Measurements from ENCODE around the gene FHL3. TPM values are rescaled to one million over a fixed set of nuclear protein-coding genes. Genes with fewer than 3 reads are reported as not detected.
A peak's percentile ranks its signal among the peaks of the same experiment; 100 is the strongest.

The FHL3 gene
- total and polyA plus RNA-seq, 2 of the 4 experiments (the other 2 are of a cell fraction) = 11.5 to 27.1 TPM

- Histone ChIP-seq H4K20me1 (ENCODE audit: insufficient read depth, low read length) (peaks cover 14% of the 10 kb centered on the region; the same call in 1 of the 2 replicates), H3K14ac (replicated peaks; ENCODE audit: low read depth, low read length) (peak overlapping the region; percentile 86), H3K18ac (ENCODE audit: low read depth, low read length) (peak overlapping the region; percentile 68), H3K27ac (ENCODE audit: insufficient read depth, low read length) (peak overlapping the region; percentile 89), H3K4ac (ENCODE audit: low read depth, low read length) (peak overlapping the region; percentile 98), H3K4me2 (ENCODE audit: low read depth, low read length) (peak overlapping the region; percentile 40), H3K56ac (ENCODE audit: extremely low read depth, insufficient read depth, low read length) (peak overlapping the region; percentile 93), H3K4me3 (ENCODE audit: insufficient read depth, low read depth, low read length) (no peak overlapping the region), H2BK5ac (ENCODE audit: low read depth, low read length, poor library complexity, severe bottlenecking) (peak overlapping the region; percentile 91), H3K27me3 (ENCODE audit: control insufficient read depth, insufficient read depth, low read length) (no peaks in the 10 kb centered on the region), H2AK5ac (ENCODE audit: low read depth, low read length) (peak overlapping the region; percentile 99), H3K9me3 (ENCODE audit: control insufficient read depth, insufficient read depth, low read length) (no peaks in the 10 kb centered on the region), H4K91ac (ENCODE audit: insufficient read depth, low read depth, low read length) (peak overlapping the region; percentile 99), H2BK20ac (ENCODE audit: low read depth, low read length) (peak overlapping the region; percentile 81), H3K4me1 (ENCODE audit: control insufficient read depth, insufficient read depth, low read length) (peaks cover 43% of the 10 kb centered on the region), H2AK9ac (replicated peaks; ENCODE audit: low read depth, low read length, poor library complexity) (peak overlapping the region; percentile 97), H3K9me1 (ENCODE audit: insufficient read depth, low read length) (peaks cover 30% of the 10 kb centered on the region), H3K23ac (ENCODE audit: low read depth, low read length) (peak overlapping the region; percentile 91), H4K8ac (ENCODE audit: low read depth in 2 of 2, low read length in 2 of 2) (peak overlapping the region; percentile 90 to 98), H3K9ac (ENCODE audit: low read depth, low read length) (peak overlapping the region; percentile 56), H3K36me3 (ENCODE audit: control insufficient read depth, insufficient read depth, low read length) (peaks cover 31% of the 10 kb centered on the region), H2BK120ac (ENCODE audit: low read depth, low read length) (peak overlapping the region; percentile 92), H2BK15ac (ENCODE audit: low read depth, low read length) (peak overlapping the region; percentile 99), H2AFZ (replicated peaks; ENCODE audit: low read length, poor library complexity) (peak overlapping the region; percentile 89), H4K5ac (ENCODE audit: low read depth, low read length) (peak overlapping the region; percentile 46), H3K79me1 (ENCODE audit: low read depth in 1 of 2, low read length in 2 of 2) (peaks cover 33 to 87% of the 10 kb centered on the region in 2 experiments; a peak in 3 of 4 replicates)
- dilution Hi-C loops (cut with HindIII; ENCODE audit: low sequenced_read_pairs, unreplicated experiment) = no loop called here
- in situ Hi-C loops (cut with MboI; ENCODE audit: low sequenced_read_pairs) = loop anchor here (25.0 kb wide), 3 partner anchors 412 to 1537 kb away; partner anchors contain the start of genes GNL2, MRPS15 and OSCP1
- ATAC-seq (ENCODE audit: low read depth) = peak; percentile 3
- CTCF ChIA-PET = interaction anchor here (1.3 to 2.1 kb wide), 3 partner anchors 9 to 14 kb away, joined by 4 to 7 read pairs (median 4); no protein-coding TSS in a partner anchor
- WGBS, 2 experiments (ENCODE audit: extremely low coverage in 2 of 2, insufficient read length in 1 of 2) = 8% methylated on average over 2 of the region's 9 CpGs; no CpG with 5 or more reads in 1 of the 2 experiments
- BruUV-seq (replicated peaks) = no TSS peak
- POLR2A ChIA-PET (ENCODE audit: unreplicated experiment) = interaction anchor here (0.6 to 1.0 kb wide), 2 partner anchors 13 to 16 kb away, joined by 3 read pairs; no protein-coding TSS in a partner anchor
- intact Hi-C loops (cut with micrococcal nuclease) = no loop called here
- peak; percentile 66 for DNase-seq
- TF ChIP-seq ELK1 (IDR thresholded peaks at IDR 0.05; ENCODE audit: borderline replicate concordance, low read depth, low read length) (no peak), SMC3 (IDR thresholded peaks at IDR 0.05; ENCODE audit: low read depth, low read length) (no peak), RAD21 (IDR thresholded peaks at IDR 0.05; ENCODE audit: low read length) (no peak), FOS (IDR thresholded peaks at IDR 0.05; ENCODE audit: low read depth, low read length) (peak; percentile 57), MAFK (IDR thresholded peaks at IDR 0.05; ENCODE audit: low read depth, low read length) (no peak), POLR2A (IDR thresholded peaks at IDR 0.05; ENCODE audit: low read depth, low read length) (no peak), CEBPB (IDR thresholded peaks at IDR 0.05; ENCODE audit: low read depth, low read length) (no peak), MAZ (IDR thresholded peaks at IDR 0.05; ENCODE audit: borderline replicate concordance, low read depth, low read length) (peak; percentile 59; the same call in 1 of the 2 replicates), BHLHE40 (IDR thresholded peaks at IDR 0.05; ENCODE audit: low read depth, low read length) (0 out of 2 replicates have a peak, but pooled peaks have one; percentile 3), USF2 (IDR thresholded peaks at IDR 0.05; ENCODE audit: low read depth, low read length) (no peak), RFX5 (IDR thresholded peaks at IDR 0.05; ENCODE audit: low read depth, low read length) (no peak), CTCF (conservative IDR thresholded peaks at IDR 0.05; ENCODE audit: low read depth, low read length) (no peak), CHD1 (IDR thresholded peaks at IDR 0.05; ENCODE audit: low read depth, low read length) (no peak)
Observed at GRCh38 chr1:37999430-38000232, 5.7 kb downstream of the FHL3 start.

All from IMR-90 (cell line).